GM19397 (cell line): ENCODE measurements around the gene WNT3.
"Not testable (repeated sequence)": the region's sequence is repeated elsewhere in the genome, so short reads cannot be mapped to it uniquely, and the experiment has no call there.

Experiments used
- ATAC-seq: cut with Tn5 transposase; IDR thresholded peaks from one replicate; pipeline ENCODE4 v1.9.1; 2021; ENCODE audit warnings: mild to moderate bottlenecking, moderate library complexity; ENCODE audit not compliant: unreplicated experiment

Gene WNT3

DNA sequence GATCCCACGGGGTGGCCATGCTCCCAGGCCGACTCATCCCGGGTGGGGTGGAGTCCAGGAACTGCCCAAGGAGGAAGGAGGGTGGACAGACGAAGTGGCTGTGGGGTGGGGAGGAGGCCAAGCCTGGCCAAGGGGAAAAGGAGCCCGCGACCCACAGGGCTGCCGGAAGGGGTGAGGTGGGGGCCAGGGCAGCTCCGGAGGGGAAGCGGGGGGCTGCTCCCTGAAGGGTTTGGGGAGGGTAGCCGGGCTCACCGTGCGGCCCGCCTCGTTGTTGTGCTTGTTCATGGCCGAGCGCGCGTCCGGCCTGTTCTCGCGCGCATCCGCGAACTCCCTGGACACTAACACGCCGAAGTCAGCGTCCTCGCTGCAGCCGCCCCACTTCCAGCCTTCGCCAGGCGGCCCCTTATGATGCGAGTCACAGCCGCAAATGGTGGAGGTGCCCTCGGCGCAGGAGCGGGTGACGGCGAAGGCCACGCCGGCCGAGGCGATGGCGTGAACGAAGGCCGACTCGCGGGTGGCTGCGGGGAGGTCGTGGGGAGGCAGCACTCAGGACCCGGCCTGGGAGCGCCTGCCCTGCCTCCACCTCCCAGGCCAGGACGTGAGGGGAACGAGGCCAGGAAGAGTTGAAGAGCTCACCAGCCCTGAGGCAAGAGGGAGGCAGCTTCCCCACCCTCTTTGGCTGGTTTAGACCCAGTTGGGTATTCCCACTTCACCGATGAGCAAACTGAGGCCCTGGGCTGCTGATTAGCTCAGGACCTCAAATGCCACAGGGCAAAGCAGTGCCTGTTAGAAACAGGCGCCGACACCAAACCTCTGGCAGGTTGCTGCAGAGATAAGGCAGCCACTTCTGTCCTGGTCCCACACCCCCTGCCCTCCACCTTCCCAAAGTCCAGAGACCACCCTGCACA lies 48.7 kb downstream of the WNT3 start:
- no peak for ATAC-seq

DNA sequence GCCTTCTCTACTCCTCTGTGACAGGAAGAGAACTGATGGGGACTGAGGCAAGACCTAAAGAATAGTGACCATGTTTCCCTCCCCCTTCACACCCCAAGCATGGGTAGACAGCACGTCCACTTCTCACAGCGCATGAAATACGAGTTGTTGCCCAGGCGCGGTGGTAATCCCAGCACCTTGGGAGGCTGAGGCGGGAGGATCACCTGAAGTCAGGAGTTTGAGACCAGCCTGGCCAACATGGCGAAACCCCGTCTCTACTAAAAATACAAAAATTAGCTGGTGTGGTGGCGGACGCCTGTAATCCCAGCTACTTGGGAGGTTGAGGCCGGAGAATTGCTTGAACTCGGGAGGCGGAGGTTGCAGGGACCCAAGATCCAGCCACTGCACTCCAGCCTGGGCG lies 49.6 kb downstream of the WNT3 start:
- not testable (repeated sequence) for ATAC-seq

DNA sequence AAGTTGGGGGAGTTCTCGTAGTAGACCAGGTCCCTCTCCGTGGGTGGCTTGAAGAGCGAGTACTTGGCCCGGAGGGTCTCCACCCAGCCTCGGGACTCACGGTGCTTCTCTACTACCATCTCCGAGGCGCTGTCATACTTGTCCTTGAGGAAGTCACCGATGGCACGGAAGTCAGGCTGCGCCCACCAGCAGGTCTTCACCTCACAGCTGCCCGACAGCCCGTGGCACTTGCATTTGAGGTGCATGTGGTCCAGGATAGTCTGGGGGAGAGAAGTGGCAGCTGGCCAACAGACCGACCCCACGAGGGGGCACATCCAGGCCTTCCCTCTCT lies 50.0 kb downstream of the WNT3 start:
- no peak for ATAC-seq

DNA sequence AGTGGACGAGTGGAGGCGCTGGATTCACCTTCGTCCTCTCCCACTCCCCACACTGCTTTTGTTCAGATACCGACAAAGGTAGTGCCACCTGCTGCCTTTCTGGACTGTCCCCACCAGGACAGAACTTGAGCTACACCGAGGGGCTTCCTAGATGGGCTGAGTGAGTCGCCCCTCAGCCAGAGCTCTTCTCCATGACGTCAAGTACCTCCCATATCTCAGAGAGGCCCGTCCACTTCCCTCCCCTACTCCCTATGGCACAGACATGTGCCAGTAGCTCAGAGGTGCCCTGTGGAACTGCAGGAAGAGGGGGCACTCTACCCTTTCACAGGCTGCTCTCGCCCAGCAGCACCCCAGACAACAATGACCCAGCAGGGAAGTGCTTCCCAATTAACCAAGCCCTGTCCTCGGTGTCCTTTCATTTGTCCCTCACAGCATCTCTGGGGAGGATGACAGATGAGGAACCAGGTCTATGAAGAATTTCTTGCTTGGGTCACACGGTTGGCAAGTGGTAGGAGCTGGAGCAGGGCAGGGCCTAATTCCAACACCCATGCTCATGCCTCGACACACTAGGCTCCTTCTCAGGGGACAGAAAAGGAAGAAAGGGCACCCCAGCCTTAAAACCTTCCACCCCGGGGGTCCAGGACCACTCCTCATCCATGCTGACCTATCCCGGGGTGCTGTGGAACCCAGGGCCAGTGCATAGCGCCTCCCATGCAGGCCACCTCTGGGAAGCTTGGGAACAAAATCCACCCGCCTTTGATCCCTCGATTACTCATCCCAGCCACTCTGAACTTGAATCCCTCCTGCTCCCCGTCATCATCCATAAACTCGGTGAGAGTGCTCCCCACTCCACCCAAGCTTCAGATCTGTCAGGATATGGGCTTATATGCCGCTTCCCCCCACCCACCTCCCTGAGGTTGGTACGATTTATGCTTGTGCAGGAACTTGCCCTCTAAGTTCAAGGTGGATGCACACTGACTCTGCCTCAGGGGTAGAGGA lies 51.7 kb downstream of the WNT3 start:
- ATAC-seq, result no peak

DNA sequence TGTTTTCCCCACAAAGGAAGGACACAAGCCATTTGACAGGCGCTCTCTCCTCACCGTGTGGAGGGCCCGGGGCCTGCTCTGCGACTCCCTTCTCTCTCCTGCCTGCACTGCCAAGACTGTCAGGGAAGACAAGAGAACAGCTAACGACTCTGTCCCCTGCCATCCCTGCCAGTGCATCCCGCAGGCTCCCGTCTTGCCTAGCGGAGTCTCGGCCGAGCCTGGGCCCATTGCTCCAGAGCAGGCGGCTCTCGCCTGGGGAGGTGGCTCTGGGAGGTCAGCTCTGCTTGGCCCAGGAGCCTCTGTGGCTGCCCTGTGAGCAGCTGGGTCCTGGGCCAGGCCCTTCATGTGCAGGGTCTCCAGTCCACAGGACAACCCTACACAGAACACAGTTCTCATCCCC lies 53.0 kb downstream of the WNT3 start:
- ATAC-seq, result no peak

DNA sequence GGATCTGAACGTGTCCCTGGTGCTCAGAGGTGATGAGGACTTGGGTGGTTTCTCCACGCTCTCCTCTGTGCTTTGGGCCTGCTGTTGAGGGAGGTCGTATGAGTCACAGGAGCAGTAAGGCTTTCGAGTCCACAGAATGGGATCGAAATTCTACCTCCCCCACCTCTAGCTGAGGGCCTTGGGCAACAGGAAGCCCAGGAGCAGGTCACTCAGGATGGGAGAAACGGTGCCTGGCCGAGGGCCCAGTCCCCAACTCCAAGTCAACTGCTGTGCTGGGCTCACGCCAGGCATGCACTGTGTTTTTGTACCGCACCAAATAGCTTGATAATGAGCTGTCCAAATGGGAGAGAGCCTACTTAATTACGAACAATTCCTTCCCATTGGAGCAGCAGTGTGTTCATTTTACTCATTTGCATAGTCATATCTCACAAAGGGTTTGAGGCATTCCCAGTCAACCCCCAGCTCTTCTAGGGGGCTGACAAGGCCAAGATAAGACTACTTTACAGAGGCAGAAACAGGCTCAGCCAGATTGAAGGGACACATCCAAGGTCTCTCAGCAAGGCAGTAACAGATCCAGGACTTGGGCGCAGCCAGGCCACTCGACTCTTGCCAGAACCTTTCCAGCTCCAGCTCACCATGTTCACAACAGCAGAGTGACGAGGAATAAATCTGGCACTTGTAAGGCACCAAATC lies 53.6 kb downstream of the WNT3 start:
- ATAC-seq, result no peak

DNA sequence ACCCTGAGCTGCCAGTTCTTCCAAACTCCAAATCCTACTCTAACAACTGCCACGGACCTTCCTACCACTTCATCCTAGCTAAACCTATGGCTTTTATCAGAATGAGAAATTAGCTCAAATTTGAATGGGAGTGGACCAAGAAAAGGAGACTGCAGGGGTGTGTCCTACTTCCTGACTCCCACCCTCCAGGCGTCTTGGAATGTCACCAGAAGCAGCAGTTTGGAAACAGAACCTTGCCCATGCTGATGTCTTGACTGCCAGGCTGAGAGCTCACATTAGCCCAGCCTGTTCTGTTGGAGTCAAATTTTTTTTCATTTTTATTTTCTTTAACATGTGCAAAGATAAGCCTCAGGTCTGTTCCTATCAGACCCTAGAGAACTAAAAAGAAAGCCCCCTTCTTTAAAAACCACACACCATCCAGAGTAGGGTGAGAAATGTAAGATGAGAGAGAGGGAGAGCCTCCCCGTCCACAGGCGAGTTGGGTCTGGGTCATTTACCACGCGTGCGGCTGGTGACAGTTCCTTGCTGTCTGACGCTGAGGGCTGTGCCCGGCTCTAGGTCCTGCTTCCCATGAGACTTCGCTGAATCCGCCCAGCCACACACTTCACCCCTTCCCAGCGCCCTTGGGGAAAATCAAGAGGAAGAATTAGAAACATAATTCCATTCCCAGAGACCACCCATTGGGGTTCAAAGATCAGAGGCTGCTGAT lies 54.3 kb downstream of the WNT3 start:
- no peak for ATAC-seq

DNA sequence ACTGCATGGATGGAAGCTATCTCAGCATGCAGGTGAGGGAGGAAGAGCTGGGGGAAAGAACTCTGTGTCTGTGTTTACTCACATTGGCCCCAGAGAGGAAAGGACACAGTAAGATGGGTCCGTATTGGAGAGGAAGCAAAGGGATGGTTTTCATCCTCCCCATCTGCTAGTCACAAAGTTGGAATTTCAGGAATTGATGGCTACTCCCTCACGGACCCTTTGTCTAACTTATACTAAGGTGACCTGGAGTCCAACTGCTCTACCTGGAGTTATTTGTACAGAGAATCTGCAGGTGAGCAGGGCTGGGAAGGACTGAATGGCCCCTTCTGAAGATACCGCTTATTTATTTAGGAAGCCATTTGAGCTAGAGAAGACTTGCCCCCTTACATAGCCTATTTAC lies 55.1 kb downstream of the WNT3 start:
- ATAC-seq, result no peak

DNA sequence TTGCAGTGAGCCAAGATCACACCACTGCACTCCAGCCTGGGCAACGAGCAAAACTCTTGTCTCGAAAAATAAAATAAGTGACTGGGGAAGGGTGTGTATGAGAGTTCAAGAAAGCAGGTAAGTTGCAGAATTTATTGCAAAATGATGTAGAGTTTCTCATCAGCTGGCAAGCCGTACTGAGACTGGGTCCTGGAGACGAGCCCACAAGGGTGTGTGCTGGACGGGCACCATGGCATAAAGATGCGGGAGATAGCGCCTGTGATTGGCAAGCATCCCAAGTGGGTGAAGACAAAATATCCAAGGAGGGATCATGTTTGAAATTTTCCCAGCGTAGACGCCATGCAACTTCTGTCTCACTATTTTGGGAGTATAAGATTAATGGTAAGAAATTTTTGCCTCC lies 59.4 kb downstream of the WNT3 start:
- no peak for ATAC-seq

DNA sequence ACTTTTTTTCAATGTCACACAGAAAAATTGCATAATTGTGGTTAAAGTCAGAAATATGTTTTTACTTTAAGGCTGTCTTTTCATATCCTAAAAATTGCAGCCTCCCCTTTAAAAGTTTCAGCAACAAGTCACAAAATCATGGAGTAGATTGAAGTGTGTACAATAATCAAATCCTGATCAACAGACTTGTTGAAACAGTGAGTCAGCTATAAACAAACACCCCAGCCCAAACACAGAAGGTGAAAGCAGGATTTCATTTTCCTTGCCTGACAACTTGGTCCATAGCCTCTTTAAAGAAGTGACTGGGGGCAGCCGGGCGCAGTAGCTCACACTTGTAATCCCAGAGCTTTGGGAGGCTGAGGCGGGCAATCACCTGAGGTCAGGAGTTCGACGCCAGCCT lies 59.9 kb downstream of the WNT3 start:
- no peak for ATAC-seq

DNA sequence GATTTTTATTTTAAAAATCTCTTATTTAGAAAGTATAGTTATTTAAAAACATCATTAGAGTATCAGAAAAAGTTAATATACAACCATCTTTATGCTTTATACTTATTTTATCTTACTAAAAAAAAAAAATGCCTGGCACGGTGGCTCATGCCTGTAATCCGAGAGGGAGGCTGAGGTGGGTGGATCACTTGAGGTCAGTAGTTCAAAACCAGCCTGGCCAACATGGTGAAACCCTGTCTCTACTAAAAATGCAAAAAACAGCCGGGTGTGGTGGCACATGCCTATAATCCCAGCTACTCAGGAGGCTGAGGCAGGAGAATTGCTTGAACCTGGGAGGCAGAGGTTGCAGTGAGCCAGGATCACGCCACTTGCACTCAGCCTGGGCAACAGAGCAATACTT lies 60.9 kb downstream of the WNT3 start:
- ATAC-seq, result not testable (repeated sequence)

DNA sequence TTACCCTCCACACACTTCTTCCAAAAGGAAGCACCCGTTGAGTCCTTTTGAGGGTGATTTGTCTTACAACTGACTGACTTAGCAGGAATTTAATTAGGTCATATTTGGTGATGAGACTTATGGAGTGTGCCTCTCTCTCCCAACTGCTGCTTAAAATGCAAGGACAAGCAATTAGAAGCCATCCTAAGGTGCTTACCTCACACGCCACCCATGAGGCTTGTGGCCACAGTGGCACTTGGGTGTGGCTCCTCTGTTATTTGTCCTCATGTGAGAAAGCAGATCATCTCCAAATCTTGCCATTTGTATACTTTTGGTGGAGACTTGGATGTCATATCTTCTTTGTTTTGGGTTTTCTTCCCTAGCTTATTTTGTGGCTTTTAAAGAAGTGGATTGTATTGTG lies 61.6 kb downstream of the WNT3 start:
- no peak for ATAC-seq

DNA sequence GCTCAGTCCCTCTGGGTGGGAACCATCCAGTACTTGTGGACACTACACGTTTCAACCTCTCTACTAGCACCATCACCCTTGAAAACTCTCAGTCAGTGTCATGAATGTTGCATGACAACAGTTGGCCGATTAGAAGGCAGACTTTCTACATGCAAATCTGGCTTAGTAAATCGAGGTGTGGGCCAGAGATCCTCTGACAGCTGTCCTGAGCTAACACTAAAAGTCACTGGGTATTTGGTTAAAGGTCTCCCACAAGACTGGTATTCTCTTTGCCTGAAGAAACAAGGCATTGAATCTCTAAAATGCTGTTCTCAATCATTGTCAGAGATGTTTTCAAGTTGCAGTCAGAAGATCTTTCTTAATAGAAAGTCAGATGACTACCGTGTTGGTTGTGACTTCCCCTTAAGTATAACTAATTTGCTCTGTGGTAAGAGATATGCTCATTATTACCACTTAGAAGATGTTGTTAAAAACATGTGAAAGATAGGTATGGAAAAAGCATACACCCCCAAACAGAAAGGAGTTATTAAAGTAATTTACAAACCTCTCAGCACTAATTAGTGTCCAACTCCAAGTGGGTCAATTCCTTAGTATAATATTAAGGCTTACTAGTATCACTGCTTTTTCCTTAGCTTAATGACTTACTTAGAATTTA lies 62.3 kb downstream of the WNT3 start:
- no peak for ATAC-seq

DNA sequence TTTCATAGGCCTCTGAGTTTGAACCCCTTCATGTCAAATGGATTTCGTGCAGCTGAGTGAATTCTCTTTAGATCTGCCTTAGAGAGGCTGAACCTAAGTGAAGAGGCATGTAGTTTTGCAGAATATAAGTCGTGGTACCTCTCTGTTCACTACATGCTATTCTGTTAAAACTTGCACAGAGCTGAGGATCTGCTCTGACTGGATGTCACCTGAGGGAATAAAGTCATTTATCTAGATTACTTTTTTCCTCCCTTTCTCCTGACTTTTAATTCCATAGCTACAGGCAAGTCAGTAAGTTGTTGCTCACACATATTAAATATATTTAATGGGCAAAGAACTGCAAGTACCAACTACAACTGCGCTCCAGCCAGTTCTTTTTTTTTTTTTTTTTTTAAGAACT lies 64.7 kb downstream of the WNT3 start:
- ATAC-seq, result no peak

DNA sequence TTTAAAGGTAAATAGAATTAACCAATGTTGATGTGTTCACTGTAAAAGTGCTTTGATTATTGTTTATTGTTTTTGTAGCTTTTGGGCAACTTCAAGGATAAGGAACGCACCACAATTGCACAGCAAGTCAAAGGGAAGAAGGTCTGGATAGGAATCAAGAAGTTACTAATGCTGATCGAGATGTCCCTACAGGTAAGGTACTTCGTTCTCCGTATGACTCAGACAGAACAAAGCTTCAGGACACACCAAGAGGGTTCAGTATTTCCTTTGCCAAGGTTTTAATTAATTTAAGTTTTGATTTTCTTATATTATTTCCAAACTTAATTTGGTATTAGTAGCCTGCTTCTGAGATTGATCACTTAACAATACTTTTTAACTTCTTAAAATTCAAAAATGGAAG lies 67.1 kb downstream of the WNT3 start:
- ATAC-seq, result no peak

DNA sequence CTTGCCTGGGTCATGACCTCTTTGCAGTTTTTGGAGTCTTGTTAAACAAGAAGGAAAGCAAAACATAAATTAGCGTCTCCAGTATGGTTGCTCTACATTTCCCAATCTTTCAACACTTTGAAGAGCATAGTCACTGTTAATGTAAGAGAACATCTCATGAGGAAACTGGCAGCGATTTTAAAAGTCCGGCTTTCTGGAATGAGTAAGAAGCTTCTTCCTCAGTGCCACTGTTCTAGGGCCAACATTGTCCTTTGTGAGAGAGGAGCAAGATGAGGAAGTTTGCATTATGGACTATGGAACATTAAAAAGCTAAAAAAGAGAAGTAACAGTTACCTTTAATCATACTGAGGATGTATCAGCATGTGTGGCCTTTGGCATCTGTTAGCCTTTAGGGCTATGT lies 73.1 kb downstream of the WNT3 start:
- ATAC-seq, result no peak

DNA sequence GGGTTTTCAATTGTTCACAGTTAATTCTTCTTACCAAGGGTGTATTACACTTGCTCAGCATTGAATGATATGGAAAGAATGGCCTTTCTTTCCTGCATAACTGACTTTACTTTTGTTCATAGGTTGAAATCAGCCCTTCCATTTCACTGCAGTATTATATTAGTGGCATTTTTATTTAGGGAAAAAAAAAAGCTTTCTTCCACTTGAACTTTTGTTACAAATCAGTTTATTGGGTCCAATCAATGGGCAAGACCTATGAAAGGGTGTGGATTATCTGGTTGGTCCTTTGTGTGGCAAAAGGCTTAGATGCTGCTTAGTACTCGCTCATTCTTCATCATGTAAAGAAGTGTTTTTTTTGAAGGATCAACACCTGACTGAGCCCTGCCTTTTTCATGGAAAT lies 74.1 kb downstream of the WNT3 start:
- ATAC-seq, result no peak

DNA sequence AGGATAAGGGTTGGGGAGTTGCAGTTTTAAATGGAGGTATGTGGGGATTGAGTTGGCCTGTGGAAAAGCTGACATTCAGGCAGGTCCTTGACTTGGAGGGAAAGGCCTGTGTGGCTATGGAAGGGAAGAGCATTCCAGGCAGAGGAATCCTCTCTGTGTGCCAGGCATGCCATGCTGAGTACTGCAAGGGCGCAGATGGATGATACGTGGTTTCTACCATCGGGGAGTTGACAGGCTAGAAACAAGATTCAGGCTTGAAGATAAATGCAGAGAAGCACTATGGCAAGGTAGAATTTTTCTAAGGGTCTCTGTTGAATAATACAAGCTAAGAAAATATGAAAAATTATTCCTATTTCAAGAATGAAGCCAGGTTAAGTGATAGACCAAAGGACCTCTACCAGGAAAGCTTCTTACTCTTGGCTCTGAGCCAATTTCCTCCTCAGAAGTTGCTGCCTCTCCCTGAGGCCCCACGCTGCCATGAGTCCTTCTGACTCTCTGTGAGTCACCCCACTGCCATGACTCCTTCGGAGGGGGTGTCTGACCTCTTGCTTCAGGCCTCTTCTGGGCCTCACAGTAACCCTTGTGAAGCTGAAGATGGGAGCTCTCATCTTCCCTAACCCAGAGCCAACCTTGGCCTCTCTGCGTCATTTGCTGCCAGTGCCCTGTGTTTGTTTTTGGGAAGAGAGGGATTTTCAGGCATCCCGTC lies 75.8 kb downstream of the WNT3 start:
- no peak for ATAC-seq

DNA sequence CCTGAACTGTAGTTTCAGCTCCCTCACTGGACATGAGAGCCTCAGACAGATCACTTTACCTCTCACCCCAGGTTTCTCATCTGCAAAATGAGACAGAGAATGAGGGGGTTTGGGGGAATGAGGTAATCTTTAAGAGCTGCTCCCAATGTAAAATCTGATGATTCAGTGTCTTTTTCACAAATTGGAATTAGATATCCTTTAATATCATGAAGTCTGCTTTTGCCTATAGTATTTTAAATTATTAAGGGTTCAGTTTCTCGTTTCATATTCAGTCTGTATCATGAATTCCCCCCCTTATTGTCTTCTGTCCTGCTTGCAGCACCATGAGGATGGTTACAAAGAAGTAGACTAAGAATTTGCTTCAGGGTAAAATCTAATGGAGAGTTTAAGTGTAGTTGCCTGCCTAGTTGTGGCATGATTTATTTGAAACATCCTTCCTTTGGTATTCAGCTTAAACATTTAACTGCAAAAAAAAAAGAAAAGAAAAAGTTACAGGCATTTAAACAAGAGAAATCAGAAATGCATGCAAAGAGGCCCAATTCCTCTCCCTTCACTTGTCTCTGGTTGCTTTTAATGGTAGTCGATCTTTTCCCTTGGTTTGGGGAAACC lies 77.3 kb downstream of the WNT3 start:
- ATAC-seq, result no peak
